Measurements from ENCODE around the gene NEK4.

DNA sequence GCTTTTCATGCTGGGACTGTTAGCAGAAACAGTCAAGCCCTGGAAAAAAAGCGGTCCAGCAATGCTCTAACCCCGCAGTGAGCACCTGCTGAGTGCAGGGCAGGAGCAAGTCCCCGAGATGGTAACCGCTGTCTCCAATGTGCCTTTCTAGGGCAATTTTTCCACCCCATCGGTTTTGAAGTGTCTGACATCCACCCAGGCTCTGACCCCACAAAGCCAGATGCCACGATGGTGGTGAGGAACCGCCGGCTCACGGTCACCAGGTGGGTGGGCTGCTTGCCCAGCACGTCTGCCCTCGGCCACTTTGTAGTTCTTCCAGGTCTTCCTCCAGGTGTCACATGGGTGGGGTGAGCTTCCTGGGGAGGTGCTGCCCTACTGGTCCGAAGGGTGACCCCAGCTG, 20.6 kb upstream of the NEK4 start:
- TF ChIP-seq, protein P1, sequence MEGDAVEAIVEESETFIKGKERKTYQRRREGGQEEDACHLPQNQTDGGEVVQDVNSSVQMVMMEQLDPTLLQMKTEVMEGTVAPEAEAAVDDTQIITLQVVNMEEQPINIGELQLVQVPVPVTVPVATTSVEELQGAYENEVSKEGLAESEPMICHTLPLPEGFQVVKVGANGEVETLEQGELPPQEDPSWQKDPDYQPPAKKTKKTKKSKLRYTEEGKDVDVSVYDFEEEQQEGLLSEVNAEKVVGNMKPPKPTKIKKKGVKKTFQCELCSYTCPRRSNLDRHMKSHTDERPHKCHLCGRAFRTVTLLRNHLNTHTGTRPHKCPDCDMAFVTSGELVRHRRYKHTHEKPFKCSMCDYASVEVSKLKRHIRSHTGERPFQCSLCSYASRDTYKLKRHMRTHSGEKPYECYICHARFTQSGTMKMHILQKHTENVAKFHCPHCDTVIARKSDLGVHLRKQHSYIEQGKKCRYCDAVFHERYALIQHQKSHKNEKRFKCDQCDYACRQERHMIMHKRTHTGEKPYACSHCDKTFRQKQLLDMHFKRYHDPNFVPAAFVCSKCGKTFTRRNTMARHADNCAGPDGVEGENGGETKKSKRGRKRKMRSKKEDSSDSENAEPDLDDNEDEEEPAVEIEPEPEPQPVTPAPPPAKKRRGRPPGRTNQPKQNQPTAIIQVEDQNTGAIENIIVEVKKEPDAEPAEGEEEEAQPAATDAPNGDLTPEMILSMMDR (IDR thresholded peaks at IDR 0.05; ENCODE audit: low read depth, low read length, missing input control), result no peak
- TF ChIP-seq EGR1 (IDR thresholded peaks at IDR 0.05; ENCODE audit: low read depth in 2 of 2) (no peak), FOXA1 (IDR thresholded peaks at IDR 0.05) (no peak), RAD21 (IDR thresholded peaks at IDR 0.05) (no peak), SP1 (IDR thresholded peaks at IDR 0.05) (no peak), RXRA (IDR thresholded peaks at IDR 0.05) (no peak), YY1 (IDR thresholded peaks at IDR 0.05) (no peak), JUND (IDR thresholded peaks at IDR 0.05) (no peak), GABPA (IDR thresholded peaks at IDR 0.05 in 1 of 2, conservative IDR thresholded peaks at IDR 0.05 in 1 of 2) (no peak), ATF3 (IDR thresholded peaks at IDR 0.05) (no peak)
- TF ChIP-seq, protein P2, sequence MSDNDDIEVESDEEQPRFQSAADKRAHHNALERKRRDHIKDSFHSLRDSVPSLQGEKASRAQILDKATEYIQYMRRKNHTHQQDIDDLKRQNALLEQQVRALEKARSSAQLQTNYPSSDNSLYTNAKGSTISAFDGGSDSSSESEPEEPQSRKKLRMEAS (IDR thresholded peaks at IDR 0.05), result no peak
